ENCODE data around the gene BRAF. TPM values are rescaled to one million over a fixed set of nuclear protein-coding genes. Genes with fewer than 3 reads are reported as not detected.
"Not testable (repeated sequence)": the region's sequence is repeated elsewhere in the genome, so short reads cannot be mapped to it uniquely, and the experiment has no call there.

Gene BRAF
- total RNA-seq, 1 donor from 2014 or later: 48.0 TPM

- H3K27ac Mint-ChIP-seq: no peak overlapping the region
- no peaks in the 10 kb centered on the region for H3K27me3 ChIP-seq
- H3K4me1 ChIP-seq: peaks cover 5% of the 10 kb centered on the region
- H4K20me1 ChIP-seq (ENCODE audit: low read depth): peaks cover 22% of the 10 kb centered on the region
- H3K36me3 ChIP-seq: no peaks in the 10 kb centered on the region
- H3F3A ChIP-seq (ENCODE audit: low read depth): no peaks in the 10 kb centered on the region
- H3K4me2 ChIP-seq: no peak overlapping the region
- H3K4me3 Mint-ChIP-seq: no peak overlapping the region
- H3K79me2 ChIP-seq (ENCODE audit: low read depth): peaks cover 33% of the 10 kb centered on the region
- H3K9ac ChIP-seq: no peak overlapping the region
- H3K9me3 ChIP-seq (ENCODE audit: low read depth): no peaks in the 10 kb centered on the region
- H3K27me3 Mint-ChIP-seq (ENCODE audit: insufficient read depth, low read depth): no peaks in the 10 kb centered on the region
- no peak for DNase-seq (ENCODE audit: low spot score)
- H3K4me3 ChIP-seq: no peak overlapping the region
- peaks cover 22% of the 10 kb centered on the region for H3K4me1 Mint-ChIP-seq
- no peak overlapping the region for H3K27ac ChIP-seq
- peaks cover 5% of the 10 kb centered on the region for H3K36me3 Mint-ChIP-seq
- no peaks in the 10 kb centered on the region for H3K9me3 Mint-ChIP-seq
- H2AFZ ChIP-seq (replicated peaks): no peak overlapping the region
- TF ChIP-seq CTCF (IDR thresholded peaks at IDR 0.05) (no peak), EZH2phosphoT487 (IDR thresholded peaks at IDR 0.05) (no peak), EZH2 (IDR thresholded peaks at IDR 0.05) (no peak)
Observed at GRCh38 chr7:140695381-140695780, 229.3 kb downstream of the BRAF start.

GRCh38 chr7:140694592-140694991 is 230.1 kb downstream of the BRAF start:
- H3K27ac Mint-ChIP-seq: no peak overlapping the region
- no peak for DNase-seq (ENCODE audit: low spot score)
- Histone ChIP-seq H3K4me1 (peaks cover 5% of the 10 kb centered on the region), H2AFZ (replicated peaks) (no peak overlapping the region), H3K9me3 (ENCODE audit: low read depth) (no peaks in the 10 kb centered on the region), H3K9ac (no peak overlapping the region), H3K27me3 (no peaks in the 10 kb centered on the region), H3K79me2 (ENCODE audit: low read depth) (peaks cover 25% of the 10 kb centered on the region), H4K20me1 (ENCODE audit: low read depth) (peaks cover 20% of the 10 kb centered on the region), H3F3A (ENCODE audit: low read depth) (no peaks in the 10 kb centered on the region), H3K4me2 (no peak overlapping the region), H3K27ac (no peak overlapping the region), H3K4me3 (no peak overlapping the region), H3K36me3 (no peaks in the 10 kb centered on the region)
- no peaks in the 10 kb centered on the region for H3K27me3 Mint-ChIP-seq (ENCODE audit: insufficient read depth, low read depth)
- peaks cover 22% of the 10 kb centered on the region for H3K4me1 Mint-ChIP-seq
- TF ChIP-seq CTCF (IDR thresholded peaks at IDR 0.05) (no peak), EZH2 (IDR thresholded peaks at IDR 0.05) (no peak), EZH2phosphoT487 (IDR thresholded peaks at IDR 0.05) (no peak)
- no peaks in the 10 kb centered on the region for H3K9me3 Mint-ChIP-seq
- H3K4me3 Mint-ChIP-seq: no peak overlapping the region
- peaks cover 4% of the 10 kb centered on the region for H3K36me3 Mint-ChIP-seq

- not testable (repeated sequence) for H3K36me3 ChIP-seq; H3K27ac ChIP-seq; H3K4me3 Mint-ChIP-seq; H3K9me3 Mint-ChIP-seq; H3K27me3 Mint-ChIP-seq (ENCODE audit: insufficient read depth, low read depth); DNase-seq (ENCODE audit: low spot score); H3K4me1 ChIP-seq; H3K9ac ChIP-seq; H3K27me3 ChIP-seq; H2AFZ ChIP-seq (replicated peaks); H3K27ac Mint-ChIP-seq; H3K9me3 ChIP-seq (ENCODE audit: low read depth); H3K36me3 Mint-ChIP-seq; H3F3A ChIP-seq (ENCODE audit: low read depth); H3K4me3 ChIP-seq; H3K4me2 ChIP-seq
- peaks cover 19% of the 10 kb centered on the region for H3K4me1 Mint-ChIP-seq
- Histone ChIP-seq H4K20me1 (ENCODE audit: low read depth) (peaks cover 14% of the 10 kb centered on the region), H3K79me2 (ENCODE audit: low read depth) (peaks cover 18% of the 10 kb centered on the region)
Observed at GRCh38 chr7:140693849-140694248, 230.9 kb downstream of the BRAF start.

- Histone ChIP-seq H3F3A (ENCODE audit: low read depth) (no peaks in the 10 kb centered on the region), H3K79me2 (ENCODE audit: low read depth) (no peaks in the 10 kb centered on the region), H3K9me3 (ENCODE audit: low read depth) (no peaks in the 10 kb centered on the region), H3K4me3 (no peak overlapping the region), H3K4me2 (no peak overlapping the region), H3K27ac (no peak overlapping the region), H3K9ac (no peak overlapping the region), H4K20me1 (ENCODE audit: low read depth) (no peaks in the 10 kb centered on the region), H3K36me3 (no peaks in the 10 kb centered on the region), H3K27me3 (no peaks in the 10 kb centered on the region), H2AFZ (replicated peaks) (no peak overlapping the region), H3K4me1 (no peaks in the 10 kb centered on the region)
- Mint-ChIP-seq H3K4me3 (no peak overlapping the region), H3K36me3 (no peaks in the 10 kb centered on the region), H3K27ac (no peak overlapping the region), H3K27me3 (ENCODE audit: insufficient read depth, low read depth) (peaks cover 3% of the 10 kb centered on the region), H3K9me3 (no peaks in the 10 kb centered on the region), H3K4me1 (peaks cover 8% of the 10 kb centered on the region)
- DNase-seq (ENCODE audit: low spot score): peak; percentile 18
- TF ChIP-seq CTCF (IDR thresholded peaks at IDR 0.05): peak; percentile 17
- no peak for TF ChIP-seq EZH2 (IDR thresholded peaks at IDR 0.05)
Observed at GRCh38 chr7:140691376-140692045, 233.2 kb downstream of the BRAF start.
